K562 (cell line): ENCODE data around the gene DIP2C. TPM values are rescaled to one million over a fixed set of nuclear protein-coding genes. Genes with fewer than 3 reads are reported as not detected.

Experiments
- ATAC-seq: fragments of 200-7000 bp; cut with Tn5 transposase; 3 replicates; pipeline ENCODE4 v1.9.1; 2020; ENCODE audit warnings: moderate library complexity
- BruUV-seq: library from RNA; stranded (reverse); fragments of 400-500 nt; replicated peaks from 2 replicates; lab custom pipeline; 2021; lab: Mats Ljungman, UMichigan
- CTCF ChIA-PET: fragments of 300-600 bp; formaldehyde crosslinking; extraction: SDS; loops from one replicate; lab custom pipeline; 2021; ENCODE audit warnings: low intra/inter-chr PET ratio; lab: Yijun Ruan, JAX
- POLR2A ChIA-PET: fragments of 300-600, 350-650 bp; sonication (Branson Sonifier 250); formaldehyde crosslinking; extraction: SDS; loops from one replicate; lab custom pipeline; 2021; ENCODE audit warnings: antibody characterized with exemption, inconsistent platforms; lab: Yijun Ruan, JAX
- DNase-seq, 4 experiments: peaks; one replicate each; pipeline versions ENCODE4 v3.0.0 to v3.0.0-alpha.2; 2011 to 2018; ENCODE audit warnings: low spot score in 3 of 4, mixed read lengths in 3 of 4; ENCODE audit errors: extremely low read depth in 1 of 4
- FAIRE-seq: peaks from 2 replicates; lab custom pipeline; 2011; peaks lifted over from hg19 to GRCh38; lab: Jason Lieb, UNC
- H2AFZ ChIP-seq: 2 replicates; pipeline ENCODE4 v1.6.0; 2011; ENCODE audit warnings: low read depth, low read length, control low read depth, inconsistent platforms
- H3K27ac ChIP-seq: fragments of 200-600 bp; 3 replicates; pipeline ENCODE4 v1.8.0; 2011; ENCODE audit warnings: low read depth, mild to moderate bottlenecking, control low read depth, inconsistent platforms, low read length, moderate library complexity, mixed read lengths; ENCODE audit errors: extremely low read depth
- H3K27me3 ChIP-seq, 2 experiments: fragments of 300-600 bp in 1 of 2; 2 replicates in 1 of 2; 3 replicates in 1 of 2; pipeline versions ENCODE4 v1.6.0 to v1.8.0; 2011; ENCODE audit warnings: inconsistent platforms in 2 of 2, low read length in 2 of 2, mild to moderate bottlenecking in 1 of 2, mixed read lengths in 1 of 2, moderate library complexity in 1 of 2; ENCODE audit not compliant: control insufficient read depth in 2 of 2, insufficient read depth in 2 of 2
- H3K36me3 ChIP-seq: fragments of 300-600 bp; 3 replicates; pipeline ENCODE4 v1.8.0; 2011; ENCODE audit warnings: mild to moderate bottlenecking, low read length, inconsistent platforms; ENCODE audit not compliant: control insufficient read depth, insufficient read depth
- H3K4me1 ChIP-seq, 2 experiments: fragments of 200-600 bp in 1 of 2; replicated peaks in 1 of 2; 2 replicates in 1 of 2; 3 replicates in 1 of 2; pipeline versions ENCODE4 v1.5.1 to v1.8.0; 2011; ENCODE audit warnings: inconsistent platforms in 2 of 2, low read length in 2 of 2, mild to moderate bottlenecking in 1 of 2, mixed read lengths in 1 of 2, moderate library complexity in 1 of 2; ENCODE audit not compliant: control insufficient read depth in 2 of 2, insufficient read depth in 2 of 2
- H3K4me2 ChIP-seq: 2 replicates; pipeline ENCODE4 v1.6.1; 2011; ENCODE audit warnings: low read length, control low read depth, inconsistent platforms, mixed read lengths; ENCODE audit not compliant: insufficient read depth
- H3K4me3 ChIP-seq: fragments of 200-600 bp; sonication (generic), shearing (Covaris generic); 2 replicates; pipeline ENCODE4 v1.5.1; 2016; ENCODE audit warnings: control low read depth, inconsistent platforms
- H3K79me2 ChIP-seq: fragments of 200-600 bp; 3 replicates; pipeline ENCODE4 v1.8.0; 2011; ENCODE audit warnings: low read length, inconsistent platforms; ENCODE audit not compliant: control insufficient read depth, insufficient read depth
- H3K9ac ChIP-seq, 2 experiments: 2 replicates each; pipeline versions ENCODE4 v1.6.0 to v1.6.1; 2011; ENCODE audit warnings: low read depth in 2 of 2, low read length in 2 of 2, control low read depth in 1 of 2, inconsistent platforms in 1 of 2, mild to moderate bottlenecking in 1 of 2, mixed read lengths in 1 of 2; ENCODE audit not compliant: insufficient read depth in 1 of 2
- H3K9me1 ChIP-seq: one replicate; pipeline ENCODE4 v1.6.0; 2011; ENCODE audit warnings: inconsistent platforms, mild to moderate bottlenecking, low read length, moderate library complexity; ENCODE audit not compliant: control insufficient read depth, insufficient read depth
- H3K9me3 ChIP-seq: replicated peaks from 2 replicates; pipeline ENCODE4 v1.5.1; 2011; ENCODE audit warnings: low read depth, low read length, inconsistent platforms; ENCODE audit not compliant: control insufficient read depth, insufficient read depth
- H4K20me1 ChIP-seq: replicated peaks from 2 replicates; pipeline ENCODE4 v1.6.1; 2011; ENCODE audit warnings: low read length, inconsistent platforms, mixed read lengths; ENCODE audit not compliant: control insufficient read depth, insufficient read depth
- GTF2E2 ChIP-seq: fragments of 200-800 bp; sonication (Bioruptor generic); IDR thresholded peaks from 2 replicates; pipeline ENCODE4 v1.6.1; 2016; ENCODE audit warnings: missing genetic modification characterization, missing compliant biosample characterization
- HNRNPUL1 ChIP-seq: fragments of 200-400 bp; formaldehyde crosslinking; IDR thresholded peaks from 2 replicates; pipeline ENCODE4 v1.6.1; 2017; ENCODE audit warnings: low read length
- HSF4 ChIP-seq: fragments of 250-450 bp; sonication (Bioruptor Pico); IDR thresholded peaks from 2 replicates; pipeline ENCODE4 v2.1.2; 2022; ENCODE audit warnings: mild to moderate bottlenecking, moderate library complexity, borderline replicate concordance
- IRF1 ChIP-seq: sonication (generic); formaldehyde crosslinking; IDR thresholded peaks from 2 replicates; pipeline ENCODE4 v1.8.0; 2022; ENCODE audit warnings: missing genetic modification reagents, mild to moderate bottlenecking, borderline replicate concordance
- RCOR1 ChIP-seq, 2 experiments: IDR thresholded peaks; 2 replicates each; pipeline ENCODE4 v1.6.1; 2012; ENCODE audit warnings: low read depth in 2 of 2, low read length in 2 of 2, borderline replicate concordance in 1 of 2, improper control_type of control experiment in 1 of 2
- TRIM28 ChIP-seq: fragments of 450-650 bp; IDR thresholded peaks from 2 replicates; pipeline ENCODE4 v1.6.1; 2017
- whole genome bisulfite sequencing: fragments of 100-300 bp; shearing (Covaris generic); methylation state at CpG from one replicate; pipeline ENCODE4 v1.1.6; 2016; ENCODE audit warnings: low coverage, mixed read lengths; ENCODE audit not compliant: insufficient coverage; ENCODE audit errors: missing lambda C conversion rate; 5-methylcytosine and 5-hydroxymethylcytosine counted together
- in situ Hi-C: fragments of 300-500 bp; cut with MboI; formaldehyde crosslinking; loops from 4 replicates; pipeline ENCODE4 v1.15.0; 2018; ENCODE audit warnings: inconsistent platforms, mixed read lengths
- intact Hi-C: fragments of 100-400 bp; cut with micrococcal nuclease; formaldehyde crosslinking; loops from 2 replicates; pipeline ENCODE4 v1.14.2; 2022
- polyA plus RNA-seq, 8 experiments: library from polyadenylated mRNA; depleted of rRNA in 4 of 8; stranded (reverse) in 5 of 8; unstranded in 3 of 8; fragments of >200 nt; fragmentation: Nextera tagmentation in 2 of 8; fragmentation: Illumina TruSeq in 1 of 8; extraction: Ambion mirVana in 2 of 8; extraction: Trizol in 1 of 8; gene quantifications; 2 replicates each; pipeline versions ENCODE4 v1.2.1 to v1.2.3, GENCODE V29; 2011 to 2014; ENCODE audit warnings: inconsistent platforms in 1 of 8, missing spikeins in 1 of 8
- total RNA-seq, 7 experiments: library from RNA; depleted of rRNA in 6 of 7; stranded (reverse); fragments of >200 nt in 6 of 7; fragmentation: Illumina TruSeq in 2 of 7; extraction: Trizol in 2 of 7; gene quantifications; 2 replicates each; pipeline versions ENCODE4 v1.2.1 to v1.2.3, GENCODE V29; 2011 to 2021; ENCODE audit warnings: low replicate concordance in 1 of 7

DIP2C gene
- total and polyA plus RNA-seq, 9 of the 15 experiments (the other 6 are each of a cell fraction or from before 2014, with no cell fraction given): 0.01 TPM; not detected in 8

GRCh38 chr10:310371-310770, 379.1 kb downstream of the DIP2C start:
- Histone ChIP-seq H3K4me2 (no peak overlapping the region), H3K9me1 (no peaks in the 10 kb centered on the region), H4K20me1 (no peaks in the 10 kb centered on the region), H3K4me3 (no peak overlapping the region), H3K27ac (no peak overlapping the region), H3K4me1 (no peaks in the 10 kb centered on the region), H3K9me3 (no peaks in the 10 kb centered on the region), H3K9ac (no peak overlapping the region), H3K36me3 (no peaks in the 10 kb centered on the region), H3K27me3 (peaks cover 43 to 55% of the 10 kb centered on the region in 2 experiments)
- FAIRE-seq: no peak
- in situ Hi-C loops: no loop called here
- no peak for DNase-seq
- ATAC-seq: no peak
- CTCF ChIA-PET: no interaction called here
- WGBS: 0% methylated on average over 4 of the region's 5 CpGs
- no TSS peak for BruUV-seq
- TF ChIP-seq HSF4 (CRISPR knock-in tag) (no peak), IRF1 (CRISPR knock-in tag) (no peak), RCOR1 (IDR thresholded peaks at IDR 0.05; ENCODE audit: borderline replicate concordance in 1 of 2, low read depth in 2 of 2, low read length in 2 of 2) (no peak), TRIM28 (no peak), GTF2E2 (tag) (no peak), HNRNPUL1 (no peak)
- TF ChIP-seq, all 486 proteins: peak for 0
- intact Hi-C loops: no loop called here
- H3K79me2 ChIP-seq: no peaks in the 10 kb centered on the region
- POLR2A ChIA-PET: interaction anchor here (0.5 kb wide), 1 partner anchor 59 kb away, joined by 3 read pairs; no protein-coding TSS in a partner anchor
- H2AFZ ChIP-seq: no peak overlapping the region
